Fibroblast of lung (primary cell): Measurements from ENCODE around the gene PEX13.

Experiments used
- CTCF ChIP-seq, 2 donors: IDR thresholded peaks in 1 of 2; conservative IDR thresholded peaks in 1 of 2; 1 replicate in 1 of 2; 2 replicates in 1 of 2; pipeline ENCODE4 v1.5.1; 2011 to 2012; ENCODE audit warnings: low read length in 2 of 2, control low read depth in 1 of 2, inconsistent platforms in 1 of 2, low read depth in 1 of 2, mild to moderate bottlenecking in 1 of 2
- EZH2 ChIP-seq: IDR thresholded peaks from 2 replicates; pipeline ENCODE4 v1.5.1; 2012; ENCODE audit warnings: low read length, control low read depth, mild to moderate bottlenecking; ENCODE audit errors: missing control alignments

GRCh38 chr2:61059382-61059781 lies 41.9 kb downstream of the PEX13 start:
- no peak for TF ChIP-seq CTCF (conservative IDR thresholded peaks at IDR 0.05 in 1 of 2, IDR thresholded peaks at IDR 0.05 in 1 of 2; ENCODE audit: low read depth in 1 of 2, low read length in 2 of 2)
- TF ChIP-seq EZH2, result no peak
